IMR-90 (cell line): ENCODE data around the gene NT5DC3. TPM values are rescaled to one million over a fixed set of nuclear protein-coding genes. Genes with fewer than 3 reads are reported as not detected.

Experiments used
- ATAC-seq: fragments of 200-7000 bp; cut with Tn5 transposase; 2 replicates; pipeline ENCODE4 v1.9.1; 2020; ENCODE audit warnings: low read depth, mild to moderate bottlenecking, moderate library complexity
- BruUV-seq: library from RNA; stranded (reverse); fragments of 400-500 nt; replicated peaks from 2 replicates; lab custom pipeline; 2021; lab: Mats Ljungman, UMichigan
- CTCF ChIA-PET: fragments of 300-600 bp; formaldehyde crosslinking; extraction: SDS; loops from one replicate; lab custom pipeline; 2021; ENCODE audit warnings: antibody characterized with exemption; lab: Yijun Ruan, JAX
- POLR2A ChIA-PET: fragments of 300-600 bp; sonication (Branson Sonifier 250); formaldehyde crosslinking; loops from one replicate; lab custom pipeline; 2022; ENCODE audit warnings: antibody characterized with exemption; ENCODE audit not compliant: unreplicated experiment; lab: Charles Lee
- DNase-seq: peaks from one replicate; pipeline ENCODE4 v3.0.0; 2013
- H2AFZ ChIP-seq: replicated peaks from 2 replicates; pipeline ENCODE3; 2013; ENCODE audit warnings: low read length, mild to moderate bottlenecking; ENCODE audit not compliant: poor library complexity
- H2AK5ac ChIP-seq: 2 replicates; pipeline ENCODE4 v1.6.1; 2013; ENCODE audit warnings: low read depth, low read length, inconsistent platforms
- H2AK9ac ChIP-seq: replicated peaks from 2 replicates; pipeline ENCODE3; 2013; ENCODE audit warnings: mild to moderate bottlenecking, low read depth, low read length, moderate library complexity; ENCODE audit not compliant: poor library complexity
- H2BK120ac ChIP-seq: 2 replicates; pipeline ENCODE4 v1.6.1; 2013; ENCODE audit warnings: low read depth, low read length, inconsistent platforms
- H2BK15ac ChIP-seq: 3 replicates; pipeline ENCODE4 v1.6.1; 2013; ENCODE audit warnings: low read depth, low read length, inconsistent platforms
- H2BK20ac ChIP-seq: 2 replicates; pipeline ENCODE4 v1.6.1; 2013; ENCODE audit warnings: low read depth, mild to moderate bottlenecking, inconsistent platforms, low read length, moderate library complexity
- H2BK5ac ChIP-seq: 2 replicates; pipeline ENCODE4 v1.6.1; 2013; ENCODE audit warnings: mild to moderate bottlenecking, low read depth, low read length, inconsistent platforms; ENCODE audit not compliant: poor library complexity, severe bottlenecking
- H3K14ac ChIP-seq: replicated peaks from 2 replicates; pipeline ENCODE4 v1.6.1; 2013; ENCODE audit warnings: low read depth, low read length, inconsistent platforms
- H3K18ac ChIP-seq: 2 replicates; pipeline ENCODE4 v1.6.1; 2013; ENCODE audit warnings: low read depth, low read length, control low read depth
- H3K23ac ChIP-seq: 2 replicates; pipeline ENCODE4 v1.6.1; 2013; ENCODE audit warnings: low read depth, low read length, inconsistent platforms
- H3K27ac ChIP-seq: 2 replicates; pipeline ENCODE4 v1.5.1; 2013; ENCODE audit warnings: mild to moderate bottlenecking, control low read depth, low read length; ENCODE audit not compliant: insufficient read depth
- H3K27me3 ChIP-seq: 2 replicates; pipeline ENCODE4 v1.6.1; 2013; ENCODE audit warnings: low read length; ENCODE audit not compliant: control insufficient read depth, insufficient read depth
- H3K36me3 ChIP-seq: 2 replicates; pipeline ENCODE4 v1.6.1; 2013; ENCODE audit warnings: low read length, mixed read lengths; ENCODE audit not compliant: control insufficient read depth, insufficient read depth
- H3K4ac ChIP-seq: 2 replicates; pipeline ENCODE4 v1.6.1; 2013; ENCODE audit warnings: low read depth, low read length, inconsistent platforms
- H3K4me1 ChIP-seq: 2 replicates; pipeline ENCODE4 v1.6.1; 2013; ENCODE audit warnings: low read length, mixed read lengths; ENCODE audit not compliant: control insufficient read depth, insufficient read depth
- H3K4me2 ChIP-seq: 2 replicates; pipeline ENCODE4 v1.6.1; 2013; ENCODE audit warnings: low read depth, mild to moderate bottlenecking, control low read depth, low read length, moderate library complexity
- H3K4me3 ChIP-seq: 2 replicates; pipeline ENCODE4 v1.5.1; 2013; ENCODE audit warnings: low read depth, mild to moderate bottlenecking, control low read depth, low read length, moderate library complexity; ENCODE audit not compliant: insufficient read depth
- H3K56ac ChIP-seq: 2 replicates; pipeline ENCODE4 v1.6.1; 2013; ENCODE audit warnings: low read length, inconsistent platforms; ENCODE audit not compliant: insufficient read depth; ENCODE audit errors: extremely low read depth
- H3K79me1 ChIP-seq, 2 experiments: 2 replicates each; pipeline ENCODE4 v1.6.1; 2013; ENCODE audit warnings: low read length in 2 of 2, inconsistent platforms in 1 of 2, low read depth in 1 of 2
- H3K9ac ChIP-seq: 2 replicates; pipeline ENCODE4 v1.6.1; 2013; ENCODE audit warnings: low read depth, low read length, control low read depth
- H3K9me1 ChIP-seq: 2 replicates; pipeline ENCODE4 v1.6.1; 2013; ENCODE audit warnings: low read length, inconsistent platforms; ENCODE audit not compliant: insufficient read depth
- H3K9me3 ChIP-seq: 2 replicates; pipeline ENCODE4 v1.6.1; 2013; ENCODE audit warnings: low read length; ENCODE audit not compliant: control insufficient read depth, insufficient read depth
- H4K20me1 ChIP-seq: 2 replicates; pipeline ENCODE4 v1.6.1; 2013; ENCODE audit warnings: low read length, inconsistent platforms; ENCODE audit not compliant: insufficient read depth
- H4K5ac ChIP-seq: 2 replicates; pipeline ENCODE4 v1.6.1; 2013; ENCODE audit warnings: mild to moderate bottlenecking, low read depth, low read length, control low read depth
- H4K8ac ChIP-seq, 2 experiments: 2 replicates each; pipeline ENCODE4 v1.6.1; 2013; ENCODE audit warnings: low read depth in 2 of 2, low read length in 2 of 2, control low read depth in 1 of 2, inconsistent platforms in 1 of 2
- H4K91ac ChIP-seq: 2 replicates; pipeline ENCODE4 v1.6.1; 2013; ENCODE audit warnings: low read depth, low read length, inconsistent platforms; ENCODE audit not compliant: insufficient read depth
- BHLHE40 ChIP-seq: fragments of 150-350 bp; IDR thresholded peaks from 2 replicates; pipeline ENCODE4 v1.6.1; 2016; ENCODE audit warnings: mild to moderate bottlenecking, low read depth, low read length
- CEBPB ChIP-seq: IDR thresholded peaks from 2 replicates; pipeline ENCODE4 v1.6.1; 2012; ENCODE audit warnings: low read depth, low read length, improper control_type of control experiment
- CHD1 ChIP-seq: IDR thresholded peaks from 2 replicates; pipeline ENCODE4 v1.6.1; 2012; ENCODE audit warnings: low read depth, low read length, improper control_type of control experiment
- MAZ ChIP-seq: IDR thresholded peaks from 2 replicates; pipeline ENCODE4 v1.6.1; 2012; ENCODE audit warnings: low read depth, mild to moderate bottlenecking, low read length, improper control_type of control experiment, moderate library complexity, borderline replicate concordance
- MXI1 ChIP-seq: IDR thresholded peaks from 2 replicates; pipeline ENCODE4 v1.6.1; 2012; ENCODE audit warnings: low read depth, mild to moderate bottlenecking, low read length, moderate library complexity, borderline replicate concordance
- NFE2L2 ChIP-seq: fragments of 150-350 bp; IDR thresholded peaks from 2 replicates; pipeline ENCODE4 v1.6.1; 2016; ENCODE audit warnings: low read depth, mild to moderate bottlenecking, low read length
- RCOR1 ChIP-seq: IDR thresholded peaks from 2 replicates; pipeline ENCODE4 v1.6.1; 2012; ENCODE audit warnings: mild to moderate bottlenecking, low read length, improper control_type of control experiment; ENCODE audit not compliant: insufficient replicate concordance
- RFX5 ChIP-seq: IDR thresholded peaks from 2 replicates; pipeline ENCODE4 v1.8.0; 2012; ENCODE audit warnings: low read depth, mild to moderate bottlenecking, low read length, moderate library complexity
- SMC3 ChIP-seq: fragments of 150-350 bp; IDR thresholded peaks from 2 replicates; pipeline ENCODE4 v1.6.1; 2016; ENCODE audit warnings: low read depth, mild to moderate bottlenecking, antibody characterized with exemption, low read length, moderate library complexity
- WGBS, 2 experiments: methylation state at CpG; one replicate each; pipeline versions ENCODE4 v1.1.5 to v1.1.7; 2013; ENCODE audit warnings: missing lambda C conversion rate in 2 of 2; ENCODE audit not compliant: insufficient read length in 1 of 2; ENCODE audit errors: extremely low coverage in 2 of 2; 5-methylcytosine and 5-hydroxymethylcytosine counted together
- dilution Hi-C: fragments of 300-500 bp; cut with HindIII; formaldehyde crosslinking; loops from one replicate; pipeline ENCODE4 v1.14.3; 2018; ENCODE audit warnings: low sequenced_read_pairs; ENCODE audit not compliant: unreplicated experiment
- in situ Hi-C: fragments of 300-500 bp; cut with MboI; formaldehyde crosslinking; loops from 3 replicates; pipeline ENCODE4 v1.14.3; 2019; ENCODE audit warnings: low sequenced_read_pairs, inconsistent platforms, mixed read lengths
- intact Hi-C: fragments of 100-400 bp; cut with micrococcal nuclease; formaldehyde crosslinking; loops from 2 replicates; pipeline ENCODE4 v1.10.0; 2022
- polyA plus RNA-seq, 3 experiments: library from polyadenylated mRNA; depleted of rRNA; stranded (reverse); fragments of >200 nt; gene quantifications; 2 replicates each; pipeline ENCODE4 v1.2.3, GENCODE V29; 2012; ENCODE audit warnings: low replicate concordance in 1 of 3
- total RNA-seq: library from RNA; depleted of rRNA; stranded (reverse); fragments of >200 nt; gene quantifications from 2 replicates; pipeline ENCODE4 v1.2.3, GENCODE V29; 2012
- TF ChIP-seq, protein P1 (sequence below): fragments of 150-350 bp; IDR thresholded peaks from 2 replicates; pipeline ENCODE4 v1.6.1; 2016; ENCODE audit warnings: low read depth, mild to moderate bottlenecking, low read length, moderate library complexity, borderline replicate concordance
- TF ChIP-seq, protein P2 (sequence below): conservative IDR thresholded peaks from 2 replicates; pipeline ENCODE4 v1.5.1; 2012; ENCODE audit warnings: mild to moderate bottlenecking, low read depth, low read length, improper control_type of control experiment

NT5DC3 gene
- total and polyA plus RNA-seq, 2 of the 4 experiments (the other 2 are of a cell fraction), result 7.3 to 17.6 TPM

GRCh38 chr12:103854372-103854973 is 13.4 kb upstream of the NT5DC3 start:
- H3K79me1 ChIP-seq, result no peaks in the 10 kb centered on the region
- ATAC-seq (no peak), DNase-seq (no peak)
- WGBS, 2 experiments, result no CpG with 5 or more reads among the region's 6 CpGs
- intact Hi-C loops (no loop called here), in situ Hi-C loops (no loop called here), dilution Hi-C loops (no loop called here)
- no peak overlapping the region for H3K14ac ChIP-seq
- H3K23ac ChIP-seq, result no peak overlapping the region
- no TSS peak for BruUV-seq
- no peak overlapping the region for H2AFZ ChIP-seq
- peaks cover 11% of the 10 kb centered on the region for H3K4me1 ChIP-seq
- H3K27ac ChIP-seq, result no peak overlapping the region
- H2BK120ac ChIP-seq, result no peak overlapping the region
- no peak overlapping the region for H4K91ac ChIP-seq
- ChIA-PET CTCF (no interaction called here), POLR2A (no interaction called here)
- no peak overlapping the region for H4K8ac ChIP-seq
- no peak overlapping the region for H3K9ac ChIP-seq
- H4K5ac ChIP-seq, result no peak overlapping the region
- H2BK15ac ChIP-seq, result no peak overlapping the region
- no peak overlapping the region for H3K4me2 ChIP-seq
- peaks cover 15% of the 10 kb centered on the region; the same call in 1 of the 2 replicates for H3K9me1 ChIP-seq
- no peaks in the 10 kb centered on the region for H3K36me3 ChIP-seq
- H2AK9ac ChIP-seq, result no peak overlapping the region
- no peak overlapping the region for H3K18ac ChIP-seq
- no peak overlapping the region for H3K4me3 ChIP-seq
- H3K27me3 ChIP-seq, result no peaks in the 10 kb centered on the region
- H3K4ac ChIP-seq, result no peak overlapping the region
- H4K20me1 ChIP-seq, result no peaks in the 10 kb centered on the region
- H2AK5ac ChIP-seq, result no peak overlapping the region
- no peaks in the 10 kb centered on the region for H3K9me3 ChIP-seq
- no peak overlapping the region for H2BK5ac ChIP-seq
- no peak overlapping the region for H3K56ac ChIP-seq
- peak overlapping the region; percentile 30; the same call in 1 of the 2 replicates for H2BK20ac ChIP-seq
- TF ChIP-seq, protein P1, sequence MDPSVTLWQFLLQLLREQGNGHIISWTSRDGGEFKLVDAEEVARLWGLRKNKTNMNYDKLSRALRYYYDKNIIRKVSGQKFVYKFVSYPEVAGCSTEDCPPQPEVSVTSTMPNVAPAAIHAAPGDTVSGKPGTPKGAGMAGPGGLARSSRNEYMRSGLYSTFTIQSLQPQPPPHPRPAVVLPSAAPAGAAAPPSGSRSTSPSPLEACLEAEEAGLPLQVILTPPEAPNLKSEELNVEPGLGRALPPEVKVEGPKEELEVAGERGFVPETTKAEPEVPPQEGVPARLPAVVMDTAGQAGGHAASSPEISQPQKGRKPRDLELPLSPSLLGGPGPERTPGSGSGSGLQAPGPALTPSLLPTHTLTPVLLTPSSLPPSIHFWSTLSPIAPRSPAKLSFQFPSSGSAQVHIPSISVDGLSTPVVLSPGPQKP, result no peak
- TF ChIP-seq, protein P2, sequence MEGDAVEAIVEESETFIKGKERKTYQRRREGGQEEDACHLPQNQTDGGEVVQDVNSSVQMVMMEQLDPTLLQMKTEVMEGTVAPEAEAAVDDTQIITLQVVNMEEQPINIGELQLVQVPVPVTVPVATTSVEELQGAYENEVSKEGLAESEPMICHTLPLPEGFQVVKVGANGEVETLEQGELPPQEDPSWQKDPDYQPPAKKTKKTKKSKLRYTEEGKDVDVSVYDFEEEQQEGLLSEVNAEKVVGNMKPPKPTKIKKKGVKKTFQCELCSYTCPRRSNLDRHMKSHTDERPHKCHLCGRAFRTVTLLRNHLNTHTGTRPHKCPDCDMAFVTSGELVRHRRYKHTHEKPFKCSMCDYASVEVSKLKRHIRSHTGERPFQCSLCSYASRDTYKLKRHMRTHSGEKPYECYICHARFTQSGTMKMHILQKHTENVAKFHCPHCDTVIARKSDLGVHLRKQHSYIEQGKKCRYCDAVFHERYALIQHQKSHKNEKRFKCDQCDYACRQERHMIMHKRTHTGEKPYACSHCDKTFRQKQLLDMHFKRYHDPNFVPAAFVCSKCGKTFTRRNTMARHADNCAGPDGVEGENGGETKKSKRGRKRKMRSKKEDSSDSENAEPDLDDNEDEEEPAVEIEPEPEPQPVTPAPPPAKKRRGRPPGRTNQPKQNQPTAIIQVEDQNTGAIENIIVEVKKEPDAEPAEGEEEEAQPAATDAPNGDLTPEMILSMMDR, result no peak
- TF ChIP-seq CHD1 (no peak), RFX5 (no peak), MAZ (no peak), MXI1 (no peak), CEBPB (no peak), SMC3 (no peak), NFE2L2 (no peak), RCOR1 (no peak), BHLHE40 (no peak)
